Mucosa of gallbladder (tissue), 1 donor: ENCODE measurements around the gene PERP. TPM values are rescaled to one million over a fixed set of nuclear protein-coding genes. Genes with fewer than 3 reads are reported as not detected.

Experiments used
- DNase-seq: peaks from one replicate; pipeline ENCODE4 v3.0.0-alpha.2; 2020; ENCODE audit warnings: low spot score
- total RNA-seq: library from RNA; stranded (reverse); gene quantifications from one replicate; pipeline ENCODE4 v1.2.1, GENCODE V29; 2021
- donor health status: DM: no; HTN: no; CAD: no.

PERP gene
- total RNA-seq, 1 donor from 2014 or later: 99.6 TPM

DNA sequence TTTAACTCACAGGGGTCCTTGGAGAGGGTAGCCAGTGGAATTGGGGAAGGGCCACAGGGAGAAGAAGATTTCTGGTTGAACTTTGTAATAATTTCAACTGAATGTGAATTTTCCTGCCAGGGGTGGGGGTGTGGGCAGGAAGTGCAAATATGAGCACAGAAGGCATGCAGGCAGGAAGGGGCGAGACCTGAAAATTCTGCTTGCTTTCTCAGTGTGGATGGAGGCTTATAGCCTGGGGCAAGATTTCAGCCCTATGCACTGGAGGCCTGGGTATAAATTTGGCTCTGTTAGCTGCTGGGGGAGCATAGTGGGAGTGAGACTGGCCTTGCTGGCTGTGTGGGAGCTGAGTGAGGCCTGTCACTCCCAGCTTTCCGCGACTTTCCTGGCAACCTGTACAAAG lies 54.4 kb downstream of the PERP start:
- DNase-seq: no peak

DNA sequence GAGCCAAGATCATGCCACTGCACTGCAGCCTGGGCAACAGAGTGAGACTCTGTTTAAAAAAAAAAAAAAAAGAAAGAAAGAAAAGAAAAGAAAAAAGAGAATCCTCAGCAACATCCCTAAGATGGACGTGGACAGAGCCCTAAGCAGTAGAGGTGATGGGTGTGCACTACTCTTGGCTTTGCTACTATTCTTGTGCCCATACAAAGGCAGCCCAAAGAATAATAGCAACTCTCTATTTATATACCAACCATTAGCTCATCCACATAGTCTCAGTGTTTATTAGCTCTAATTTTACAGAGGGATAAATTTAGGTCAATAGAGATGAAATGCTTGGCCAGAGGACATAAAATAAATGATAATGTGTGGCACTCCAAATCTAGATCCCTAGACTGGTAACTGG lies 62.2 kb downstream of the PERP start:
- DNase-seq: no peak

DNA sequence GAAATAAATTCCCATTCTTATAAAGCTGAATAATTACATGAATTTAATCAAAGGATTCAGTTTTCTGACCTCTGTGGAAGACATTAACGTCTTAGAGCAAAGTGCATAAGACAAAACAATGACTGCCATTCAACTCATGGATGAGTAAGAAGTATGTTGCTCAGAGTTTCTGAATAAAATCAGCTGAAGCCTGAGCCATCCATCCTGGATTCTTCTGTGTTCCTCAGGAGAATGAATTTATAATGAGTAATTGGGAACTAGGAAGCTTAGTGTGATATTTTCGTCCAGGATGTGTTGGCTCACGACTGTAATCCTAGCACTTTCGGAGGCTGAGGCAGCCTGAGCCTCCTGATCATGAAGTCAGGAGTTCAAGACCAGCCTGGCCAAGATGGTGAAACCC lies 62.8 kb downstream of the PERP start:
- no peak for DNase-seq

Other genes starting within 250 kb of the PERP start
- gene TNFAIP3, start 240.2 kb downstream of the PERP start, total RNA-seq: 33.8 TPM
- 17.6 TPM for gene ARFGEF3, start 54.5 kb upstream of the PERP start, total RNA-seq
- gene PBOV1, start 111.1 kb upstream of the PERP start, total RNA-seq: not detected